T-helper 1 cell treated with Interleukin-12 subunit alpha and Interleukin-12 subunit beta and Interleukin-4 antibody, amounts not matched to agents 30 μg/mL and 1 μg/mL, for 36 hours (primary cell): ENCODE data around the gene ZNF705A.
"Not testable (repeated sequence)": the region's sequence is repeated elsewhere in the genome, so short reads cannot be mapped to it uniquely, and the experiment has no call there.

Experiments
- H3K27ac Mint-ChIP-seq: one replicate; pipeline ENCODE4 v1.8.0; 2021; ENCODE audit warnings: mild to moderate bottlenecking, mixed read lengths
- H3K27me3 Mint-ChIP-seq: one replicate; pipeline ENCODE4 v1.8.0; 2021; ENCODE audit warnings: low read depth, mixed read lengths
- H3K36me3 Mint-ChIP-seq: one replicate; pipeline ENCODE4 v1.8.0; 2021; ENCODE audit warnings: low read depth, mixed read lengths
- H3K4me1 Mint-ChIP-seq: one replicate; pipeline ENCODE4 v1.8.0; 2021; ENCODE audit warnings: low read depth, mixed read lengths
- H3K4me3 Mint-ChIP-seq: one replicate; pipeline ENCODE4 v1.8.0; 2021; ENCODE audit warnings: mild to moderate bottlenecking, moderate library complexity, mixed read lengths
- H3K9me3 Mint-ChIP-seq: one replicate; pipeline ENCODE4 v1.8.0; 2021; ENCODE audit warnings: mixed read lengths

Gene ZNF705A

GRCh38 chr12:8156845-8157244 lies at the start of gene ZNF705A:
TSS of gene ZNF705A (plus strand) at chr12:8157015. CDS start at chr12:8172626, 15,611 bp downstream.
- no peaks in the 10 kb centered on the region for H3K36me3 Mint-ChIP-seq
- H3K27me3 Mint-ChIP-seq = peaks cover 55% of the 10 kb centered on the region
- no peak within 1 kb of the TSS for H3K27ac Mint-ChIP-seq
- peaks cover 8% of the 10 kb centered on the region for H3K4me1 Mint-ChIP-seq
- no peak within 1 kb of the TSS for H3K4me3 Mint-ChIP-seq
- H3K9me3 Mint-ChIP-seq = no peaks in the 10 kb centered on the region

DNA sequence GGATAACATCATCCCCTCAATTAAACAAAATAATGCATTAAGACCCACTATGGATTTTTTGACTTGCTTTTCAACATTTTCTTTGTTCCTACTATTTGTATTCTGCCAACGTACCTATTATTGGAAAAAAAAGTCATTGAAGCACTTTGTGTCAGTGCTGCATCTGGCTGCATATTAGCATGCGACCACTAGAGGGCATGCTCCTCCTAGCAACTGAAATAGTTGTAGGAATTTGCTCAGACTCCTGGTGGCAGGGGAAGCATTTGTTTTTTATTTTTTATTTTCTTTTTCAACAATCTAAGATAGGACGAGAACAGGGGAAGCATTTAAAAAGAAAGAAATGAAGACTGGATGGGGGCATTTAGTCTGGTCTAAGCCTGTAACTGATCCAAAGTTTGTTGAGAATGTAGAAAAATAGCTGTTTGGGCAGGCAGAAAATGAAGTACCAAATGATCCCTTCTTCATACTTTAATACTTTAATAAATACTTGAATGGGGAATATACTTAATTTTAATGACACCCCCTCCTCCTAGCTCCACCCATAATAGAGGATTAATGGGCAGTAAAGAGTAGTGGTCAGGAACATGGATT lies 47.9 kb upstream of the ZNF705A start:
- H3K4me1 Mint-ChIP-seq = peaks cover 3% of the 10 kb centered on the region

DNA sequence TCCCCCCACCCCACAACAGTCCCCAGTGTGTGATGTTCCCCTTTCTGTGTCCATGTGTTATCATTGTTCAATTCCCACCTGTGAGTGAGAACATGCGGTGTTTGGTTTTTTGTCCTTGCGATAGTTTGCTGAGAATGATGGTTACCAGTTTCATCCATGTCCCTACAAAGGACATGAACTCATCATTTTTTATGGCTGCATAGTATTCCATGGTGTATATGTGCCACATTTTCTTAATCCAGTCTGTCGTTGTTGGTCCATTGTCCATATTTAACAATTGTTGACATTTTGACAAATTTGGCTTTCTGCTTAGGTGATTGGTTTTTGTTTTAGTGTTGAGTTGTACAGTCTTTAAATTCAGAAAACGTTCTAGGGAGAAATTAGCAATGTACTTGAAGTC lies 43.7 kb upstream of the ZNF705A start:
- H3K4me1 Mint-ChIP-seq, H3K27me3 Mint-ChIP-seq, H3K4me3 Mint-ChIP-seq, H3K27ac Mint-ChIP-seq, H3K9me3 Mint-ChIP-seq, H3K36me3 Mint-ChIP-seq: not testable (repeated sequence)

More for the DNA sequence above, 47.9 kb upstream of the ZNF705A start:
- Mint-ChIP-seq H3K36me3 (peaks cover 10% of the 10 kb centered on the region), H3K27ac (no peak overlapping the region), H3K27me3 (no peaks in the 10 kb centered on the region), H3K9me3 (no peaks in the 10 kb centered on the region), H3K4me3 (no peak overlapping the region)

GRCh38 chr12:8120072-8120713 lies 36.6 kb upstream of the ZNF705A start:
- H3K4me3 Mint-ChIP-seq = no peak overlapping the region
- peaks cover 2% of the 10 kb centered on the region for H3K36me3 Mint-ChIP-seq
- no peaks in the 10 kb centered on the region for H3K9me3 Mint-ChIP-seq
- H3K4me1 Mint-ChIP-seq = no peaks in the 10 kb centered on the region
- H3K27me3 Mint-ChIP-seq = no peaks in the 10 kb centered on the region
- no peak overlapping the region for H3K27ac Mint-ChIP-seq

DNA sequence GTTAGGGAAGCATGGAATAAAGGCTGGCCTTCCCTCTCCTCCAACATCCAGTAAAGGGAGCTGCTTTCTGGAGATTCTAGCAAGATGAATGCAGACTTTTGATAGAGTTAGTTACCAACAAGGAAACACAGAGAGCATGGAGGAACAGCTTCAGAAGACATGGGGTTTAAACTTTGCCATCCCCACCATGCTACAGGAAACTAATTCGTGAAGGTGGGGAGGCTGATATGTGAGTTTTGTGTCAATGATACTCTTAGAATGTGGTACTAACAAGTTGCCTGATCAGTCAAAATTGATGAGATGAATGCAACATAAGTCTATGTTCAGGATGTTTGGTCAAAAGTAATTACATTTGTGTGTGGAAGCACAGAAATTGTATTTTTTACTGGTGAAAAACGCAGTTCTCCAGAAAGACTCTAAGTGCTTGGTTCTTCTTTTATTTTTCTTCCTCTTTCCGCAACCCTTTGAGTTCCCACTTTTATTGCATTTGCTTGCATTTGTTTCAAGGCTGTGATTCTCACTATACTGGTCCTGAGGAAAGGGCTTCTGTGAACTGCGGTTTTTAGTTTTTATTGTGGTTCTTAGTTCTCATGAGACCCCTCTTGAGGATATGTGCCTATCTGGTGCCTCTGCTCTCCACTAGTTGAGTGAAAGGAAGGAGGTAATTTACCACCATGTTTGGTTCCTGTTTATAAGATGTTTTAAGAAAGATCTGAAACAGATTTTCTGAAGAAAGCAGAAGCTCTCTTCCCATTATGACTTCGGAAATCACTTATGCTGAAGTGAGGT lies 33.5 kb upstream of the ZNF705A start, which contains the start of gene CLEC4A:
CLEC4A (plus strand) TSS at position 494 of the 789 bp plus-strand sequence; CDS start at position 756, 262 bp downstream.
- Mint-ChIP-seq H3K4me1 (peaks cover 8% of the 10 kb centered on the region), H3K27ac (no peak within 1 kb of the TSS), H3K36me3 (peaks cover 8% of the 10 kb centered on the region), H3K27me3 (no peaks in the 10 kb centered on the region), H3K4me3 (no peak within 1 kb of the TSS), H3K9me3 (no peaks in the 10 kb centered on the region)

DNA sequence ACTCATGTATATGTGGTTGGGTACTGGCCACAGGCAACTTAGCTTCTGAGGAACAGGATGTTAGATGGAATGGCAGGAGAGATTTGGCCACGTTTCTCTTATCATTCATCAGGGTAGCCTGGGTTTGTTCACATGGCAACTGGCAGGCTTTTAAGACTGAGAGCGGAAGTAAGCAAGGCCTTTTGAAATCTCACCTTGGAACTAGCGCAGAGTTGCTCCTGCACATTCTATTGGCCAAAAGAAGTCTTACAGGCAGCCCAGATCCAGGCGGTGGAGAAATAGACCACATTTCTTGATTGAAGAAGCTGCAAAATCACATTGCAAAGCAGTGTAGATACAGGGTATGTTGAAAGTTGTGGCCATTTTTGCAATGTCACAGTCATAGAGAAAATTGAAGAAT lies 29.7 kb upstream of the ZNF705A start:
- H3K4me1 Mint-ChIP-seq = peaks cover 8% of the 10 kb centered on the region
- no peak overlapping the region for H3K4me3 Mint-ChIP-seq
- H3K36me3 Mint-ChIP-seq = peaks cover 7% of the 10 kb centered on the region
- H3K27me3 Mint-ChIP-seq = no peaks in the 10 kb centered on the region
- no peak overlapping the region for H3K27ac Mint-ChIP-seq
- H3K9me3 Mint-ChIP-seq = no peaks in the 10 kb centered on the region

DNA sequence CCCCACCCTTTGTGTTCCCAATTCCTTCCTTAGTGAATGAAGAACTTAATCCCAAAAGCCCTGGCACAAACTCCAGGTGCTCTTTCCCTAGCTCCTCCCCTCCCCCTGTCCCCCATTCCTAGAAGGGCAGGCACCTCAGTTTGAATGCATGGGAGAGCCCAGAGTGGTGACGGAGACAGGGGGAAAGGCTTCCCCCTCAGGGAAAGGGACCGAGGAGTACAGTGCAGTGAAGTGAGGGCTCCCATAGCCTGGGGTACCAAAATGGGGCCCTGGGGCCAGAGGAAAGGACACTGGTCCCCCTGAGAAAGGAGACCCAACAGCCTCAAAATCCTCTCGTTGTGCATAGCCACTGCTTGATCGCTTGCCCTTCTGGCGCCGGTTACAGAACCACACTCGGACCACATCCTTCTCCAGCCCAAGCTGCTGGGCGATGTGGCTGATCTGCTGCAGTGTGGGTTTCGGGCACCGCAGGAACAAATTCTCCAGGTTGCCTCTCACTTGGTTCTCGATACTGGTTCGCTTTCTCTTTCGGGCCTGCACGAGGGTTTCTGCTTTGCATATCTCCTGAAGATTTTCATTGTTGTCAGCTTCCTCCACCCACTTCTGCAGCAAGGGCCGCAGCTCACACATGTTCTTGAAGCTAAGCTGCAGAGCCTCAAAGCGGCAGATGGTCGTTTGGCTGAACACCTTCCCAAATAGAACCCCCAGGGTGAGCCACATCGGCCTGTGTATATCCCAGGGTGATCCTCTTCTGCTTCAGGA lies 23.0 kb upstream of the ZNF705A start:
- not testable (repeated sequence) for H3K4me3 Mint-ChIP-seq, H3K27me3 Mint-ChIP-seq, H3K36me3 Mint-ChIP-seq, H3K9me3 Mint-ChIP-seq, H3K4me1 Mint-ChIP-seq, H3K27ac Mint-ChIP-seq

DNA sequence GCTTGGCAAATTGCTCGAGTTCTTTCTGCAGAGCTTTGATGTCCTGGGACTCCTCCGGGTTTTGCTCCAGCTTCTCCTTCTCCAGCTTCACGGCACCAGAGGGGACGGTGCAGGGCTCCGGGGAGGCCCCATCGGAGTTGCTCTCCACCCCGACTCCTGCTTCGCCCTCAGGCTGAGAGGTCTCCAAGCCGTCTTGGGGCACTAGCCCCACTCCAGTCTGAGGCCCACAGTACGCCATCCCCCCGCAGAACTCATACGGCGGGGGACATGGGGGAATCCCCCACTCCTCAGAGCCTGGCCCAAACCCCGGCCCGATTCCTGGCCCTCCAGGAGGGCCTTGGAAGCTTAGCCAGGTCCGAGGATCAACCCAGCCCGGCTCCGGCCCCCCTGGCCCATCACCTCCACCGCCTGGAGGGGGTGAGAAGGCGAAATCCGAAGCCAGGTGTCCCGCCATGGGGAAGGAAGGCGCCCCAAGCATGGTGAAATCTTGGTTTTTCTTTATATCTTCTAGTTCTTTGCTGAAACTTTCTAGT lies 22.4 kb upstream of the ZNF705A start:
- not testable (repeated sequence) for H3K9me3 Mint-ChIP-seq, H3K36me3 Mint-ChIP-seq, H3K4me3 Mint-ChIP-seq, H3K27ac Mint-ChIP-seq, H3K27me3 Mint-ChIP-seq, H3K4me1 Mint-ChIP-seq

- not testable (repeated sequence) for H3K4me3 Mint-ChIP-seq, H3K9me3 Mint-ChIP-seq, H3K4me1 Mint-ChIP-seq, H3K36me3 Mint-ChIP-seq, H3K27me3 Mint-ChIP-seq, H3K27ac Mint-ChIP-seq
Measured at GRCh38 chr12:8141647-8142046, 15.2 kb upstream of the ZNF705A start.

DNA sequence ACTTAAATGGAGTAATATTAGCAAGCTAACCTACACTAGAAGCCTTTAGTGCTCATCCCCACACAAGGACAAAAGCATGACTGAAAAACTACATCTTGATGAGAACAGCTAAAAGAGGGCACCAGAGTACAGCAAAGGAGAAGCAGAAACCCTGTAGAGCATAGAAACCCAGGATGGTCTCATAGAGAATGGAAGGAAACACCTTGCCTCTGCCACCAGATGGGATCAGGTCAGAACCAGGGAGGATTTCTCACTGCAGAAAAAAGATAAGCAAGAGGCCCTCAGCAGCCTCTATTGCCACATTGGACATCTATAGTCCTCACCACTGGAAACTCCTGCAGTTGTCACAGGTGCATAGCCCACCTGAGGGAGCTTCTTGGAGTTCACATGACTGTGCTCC lies 13.6 kb upstream of the ZNF705A start:
- Mint-ChIP-seq H3K27me3 (peaks cover 19% of the 10 kb centered on the region), H3K27ac (no peak overlapping the region), H3K36me3 (no peaks in the 10 kb centered on the region), H3K9me3 (peaks cover 4% of the 10 kb centered on the region), H3K4me1 (no peaks in the 10 kb centered on the region), H3K4me3 (no peak overlapping the region)

- Mint-ChIP-seq H3K27me3 (peaks cover 39% of the 10 kb centered on the region), H3K27ac (no peak overlapping the region), H3K36me3 (no peaks in the 10 kb centered on the region), H3K4me1 (no peaks in the 10 kb centered on the region), H3K4me3 (no peak overlapping the region), H3K9me3 (peaks cover 4% of the 10 kb centered on the region)
Measured at GRCh38 chr12:8145754-8146441, 10.9 kb upstream of the ZNF705A start.

DNA sequence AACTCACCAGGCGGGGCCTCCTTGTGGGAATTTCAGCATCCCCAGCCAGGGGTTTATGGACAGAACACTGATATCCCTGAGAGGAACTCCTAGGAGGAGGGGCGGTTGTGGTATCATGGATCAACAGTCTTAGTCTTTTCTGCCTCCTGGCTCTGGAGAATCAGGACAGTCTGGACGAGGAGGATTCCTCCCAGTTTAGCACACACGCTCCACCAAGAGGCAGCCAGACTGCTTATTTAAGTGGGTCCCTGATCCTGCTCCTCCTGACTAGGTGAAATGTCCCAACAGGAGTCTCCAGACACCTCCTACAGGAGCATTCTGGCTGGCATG lies 10.4 kb upstream of the ZNF705A start:
- Mint-ChIP-seq H3K36me3 (no peaks in the 10 kb centered on the region), H3K4me3 (no peak overlapping the region), H3K27ac (no peak overlapping the region), H3K9me3 (peaks cover 4% of the 10 kb centered on the region), H3K4me1 (no peaks in the 10 kb centered on the region), H3K27me3 (peaks cover 44% of the 10 kb centered on the region)

- Mint-ChIP-seq H3K27ac (no peak overlapping the region), H3K4me3 (no peak overlapping the region), H3K36me3 (no peaks in the 10 kb centered on the region), H3K27me3 (peaks cover 58% of the 10 kb centered on the region), H3K4me1 (peaks cover 8% of the 10 kb centered on the region), H3K9me3 (no peaks in the 10 kb centered on the region)
Measured at GRCh38 chr12:8154526-8154925, 2.3 kb upstream of the ZNF705A start.

GRCh38 chr12:8156416-8156815 lies 399 bp upstream of the ZNF705A start:
- Mint-ChIP-seq H3K4me1 (peaks cover 8% of the 10 kb centered on the region), H3K9me3 (no peaks in the 10 kb centered on the region), H3K4me3 (no peak overlapping the region), H3K36me3 (no peaks in the 10 kb centered on the region), H3K27me3 (peaks cover 58% of the 10 kb centered on the region), H3K27ac (no peak overlapping the region)
